Caco-2 (cell line): ENCODE measurements around the gene MKLN1. TPM values are rescaled to one million over a fixed set of nuclear protein-coding genes. Genes with fewer than 3 reads are reported as not detected.

Experiments
- BruUV-seq: library from RNA; stranded (reverse); fragments of 400-500 nt; replicated peaks from 2 replicates; lab custom pipeline; 2021; lab: Mats Ljungman, UMichigan
- CTCF ChIA-PET: fragments of 300-600 bp; sonication (Branson Sonifier 250); formaldehyde crosslinking; loops from one replicate; lab custom pipeline; 2022; ENCODE audit warnings: antibody characterized with exemption; lab: Charles Lee
- POLR2A ChIA-PET: fragments of 300-600 bp; sonication (Branson Sonifier 250); formaldehyde crosslinking; loops from one replicate; lab custom pipeline; 2022; ENCODE audit warnings: antibody characterized with exemption; lab: Charles Lee
- DNase-seq, 2 experiments: peaks; one replicate each; pipeline versions ENCODE4 v3.0.0 to v3.0.0-alpha.2; 2020 to 2022
- H3K27me3 ChIP-seq: replicated peaks from 2 replicates; pipeline ENCODE4 v1.6.0; 2011; ENCODE audit warnings: low read length; ENCODE audit not compliant: control insufficient read depth, insufficient read depth
- H3K36me3 ChIP-seq: 2 replicates; pipeline ENCODE4 v1.5.1; 2011; ENCODE audit warnings: low read length; ENCODE audit not compliant: control insufficient read depth, insufficient read depth
- H3K4me1 ChIP-seq: fragments of 250-450 bp; sonication (Bioruptor Pico); 2 replicates; pipeline ENCODE4 v1.5.1; 2020; ENCODE audit warnings: mild to moderate bottlenecking
- H3K4me3 ChIP-seq: 2 replicates; pipeline ENCODE4 v1.5.1; 2011; ENCODE audit warnings: low read depth, mild to moderate bottlenecking, control low read depth, low read length
- H3K9me3 ChIP-seq: fragments of 250-450 bp; sonication (Bioruptor Pico); 2 replicates; pipeline ENCODE4 v1.5.1; 2020; ENCODE audit warnings: mild to moderate bottlenecking, moderate library complexity
- H3K27ac Mint-ChIP-seq: one replicate; pipeline ENCODE4 v1.8.0; 2022; ENCODE audit warnings: mixed read lengths; ENCODE audit not compliant: unreplicated experiment
- H3K27me3 Mint-ChIP-seq: one replicate; pipeline ENCODE4 v1.8.0; 2022; ENCODE audit warnings: mixed read lengths; ENCODE audit not compliant: insufficient read depth, unreplicated experiment
- H3K36me3 Mint-ChIP-seq: one replicate; pipeline ENCODE4 v1.8.0; 2022; ENCODE audit warnings: mild to moderate bottlenecking, mixed read lengths; ENCODE audit not compliant: insufficient read depth, unreplicated experiment
- H3K4me1 Mint-ChIP-seq: one replicate; pipeline ENCODE4 v1.8.0; 2022; ENCODE audit warnings: low read depth, mixed read lengths; ENCODE audit not compliant: unreplicated experiment
- H3K4me3 Mint-ChIP-seq: one replicate; pipeline ENCODE4 v1.8.0; 2022; ENCODE audit warnings: mild to moderate bottlenecking, moderate library complexity, mixed read lengths; ENCODE audit not compliant: unreplicated experiment
- H3K9me3 Mint-ChIP-seq: one replicate; pipeline ENCODE4 v1.8.0; 2022; ENCODE audit warnings: mixed read lengths; ENCODE audit not compliant: unreplicated experiment
- intact Hi-C: fragments of 100-400 bp; cut with micrococcal nuclease; formaldehyde crosslinking; loops from one replicate; pipeline ENCODE4 v1.10.0; 2022; ENCODE audit not compliant: unreplicated experiment
- total RNA-seq: library from RNA; stranded (reverse); gene quantifications from 2 replicates; pipeline ENCODE4 v1.2.3, GENCODE V29; 2022
- TF ChIP-seq, protein P1 (sequence below), 2 experiments: fragments of 200-600 bp in 1 of 2; IDR thresholded peaks; 1 replicate in 1 of 2; 2 replicates in 1 of 2; pipeline versions ENCODE4 v1.5.1 to v1.8.0; 2011 to 2022; ENCODE audit warnings: antibody characterized with exemption in 1 of 2, control low read depth in 1 of 2, inconsistent platforms in 1 of 2, low read depth in 1 of 2, low read length in 1 of 2, mild to moderate bottlenecking in 1 of 2, moderate library complexity in 1 of 2; ENCODE audit not compliant: insufficient read depth in 1 of 2, severe bottlenecking in 1 of 2, unreplicated experiment in 1 of 2

Gene MKLN1
- total RNA-seq, 1 experiment from 2014 or later, result 55.6 TPM

DNA sequence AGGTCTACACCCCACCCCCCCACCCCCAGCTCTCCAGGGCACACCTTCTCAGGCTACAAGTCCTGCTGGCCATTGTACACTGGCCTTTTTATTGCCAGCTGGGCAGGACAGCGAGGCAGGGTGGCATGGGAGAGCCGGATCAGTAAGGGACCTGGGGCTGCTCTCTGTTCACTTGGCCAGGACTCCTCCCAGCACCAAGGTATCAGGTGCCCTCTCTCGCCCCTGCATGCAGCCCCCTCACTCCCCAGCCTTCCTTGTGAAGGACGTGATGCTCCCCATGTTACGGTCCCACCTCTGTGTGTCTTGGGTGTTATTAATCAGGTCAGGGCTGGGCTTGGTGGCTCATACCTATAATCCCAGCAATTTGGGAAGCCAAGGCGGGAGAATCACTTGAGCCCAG is 202.5 kb downstream of the MKLN1 start:
- Mint-ChIP-seq H3K4me1 (peaks cover 21% of the 10 kb centered on the region), H3K4me3 (no peak overlapping the region), H3K9me3 (no peaks in the 10 kb centered on the region), H3K27ac (no peak overlapping the region), H3K36me3 (peaks cover 78% of the 10 kb centered on the region), H3K27me3 (no peaks in the 10 kb centered on the region)
- H3K36me3 ChIP-seq, result no peaks in the 10 kb centered on the region
- no peak for DNase-seq
- H3K4me3 ChIP-seq, result no peak overlapping the region
- peaks cover 6% of the 10 kb centered on the region; the same call in 1 of the 2 replicates for H3K4me1 ChIP-seq
- POLR2A ChIA-PET, result no interaction called here
- H3K27me3 ChIP-seq, result no peaks in the 10 kb centered on the region
- CTCF ChIA-PET, result interaction anchor here (0.6 kb wide), 1 partner anchor 146 kb away, joined by 3 read pairs; no protein-coding TSS in a partner anchor
- BruUV-seq, result no TSS peak
- TF ChIP-seq, protein P1, sequence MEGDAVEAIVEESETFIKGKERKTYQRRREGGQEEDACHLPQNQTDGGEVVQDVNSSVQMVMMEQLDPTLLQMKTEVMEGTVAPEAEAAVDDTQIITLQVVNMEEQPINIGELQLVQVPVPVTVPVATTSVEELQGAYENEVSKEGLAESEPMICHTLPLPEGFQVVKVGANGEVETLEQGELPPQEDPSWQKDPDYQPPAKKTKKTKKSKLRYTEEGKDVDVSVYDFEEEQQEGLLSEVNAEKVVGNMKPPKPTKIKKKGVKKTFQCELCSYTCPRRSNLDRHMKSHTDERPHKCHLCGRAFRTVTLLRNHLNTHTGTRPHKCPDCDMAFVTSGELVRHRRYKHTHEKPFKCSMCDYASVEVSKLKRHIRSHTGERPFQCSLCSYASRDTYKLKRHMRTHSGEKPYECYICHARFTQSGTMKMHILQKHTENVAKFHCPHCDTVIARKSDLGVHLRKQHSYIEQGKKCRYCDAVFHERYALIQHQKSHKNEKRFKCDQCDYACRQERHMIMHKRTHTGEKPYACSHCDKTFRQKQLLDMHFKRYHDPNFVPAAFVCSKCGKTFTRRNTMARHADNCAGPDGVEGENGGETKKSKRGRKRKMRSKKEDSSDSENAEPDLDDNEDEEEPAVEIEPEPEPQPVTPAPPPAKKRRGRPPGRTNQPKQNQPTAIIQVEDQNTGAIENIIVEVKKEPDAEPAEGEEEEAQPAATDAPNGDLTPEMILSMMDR (IDR thresholded peaks at IDR 0.05; ENCODE audit: insufficient read depth in 1 of 2, low read depth in 1 of 2, low read length in 1 of 2, severe bottlenecking in 1 of 2, unreplicated experiment in 1 of 2), result no peak
- intact Hi-C loops, result no loop called here
- H3K9me3 ChIP-seq, result no peaks in the 10 kb centered on the region

DNA sequence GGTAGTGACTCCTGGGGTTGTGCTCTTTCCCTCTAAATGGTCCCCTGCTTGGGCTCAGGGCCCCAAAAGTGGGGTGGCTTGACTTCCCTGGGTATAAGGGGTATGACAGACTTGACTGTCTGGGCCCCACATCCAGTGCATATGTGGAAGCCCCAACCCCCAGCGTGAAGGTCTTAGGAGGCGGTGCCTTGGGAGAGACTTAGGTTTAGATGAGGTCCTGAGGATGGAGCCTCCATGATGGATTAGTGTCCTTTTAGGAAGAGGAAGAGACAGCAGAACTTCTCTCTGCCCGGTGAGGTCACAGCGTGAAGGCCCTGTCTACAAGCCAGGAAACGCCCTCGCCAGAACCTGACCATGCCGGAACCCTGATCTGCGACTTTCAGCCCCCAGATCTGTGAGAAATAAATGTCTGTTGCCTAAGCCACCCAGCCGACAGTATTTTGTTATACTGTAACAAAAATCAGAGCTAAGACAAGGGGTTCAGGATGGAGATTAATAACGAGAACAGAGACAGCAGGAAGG is 205.0 kb downstream of the MKLN1 start:
- Mint-ChIP-seq H3K9me3 (no peaks in the 10 kb centered on the region), H3K27me3 (no peaks in the 10 kb centered on the region), H3K27ac (peak overlapping the region; percentile 19), H3K4me3 (no peak overlapping the region), H3K36me3 (peaks cover 83% of the 10 kb centered on the region), H3K4me1 (peaks cover 15% of the 10 kb centered on the region)
- no peaks in the 10 kb centered on the region for H3K9me3 ChIP-seq
- intact Hi-C loops, result no loop called here
- no peak overlapping the region for H3K4me3 ChIP-seq
- H3K36me3 ChIP-seq, result no peaks in the 10 kb centered on the region
- no peaks in the 10 kb centered on the region for H3K27me3 ChIP-seq
- no peak for DNase-seq
- H3K4me1 ChIP-seq, result peaks cover 1% of the 10 kb centered on the region; the same call in 1 of the 2 replicates
- TF ChIP-seq, protein P1 (IDR thresholded peaks at IDR 0.05; ENCODE audit: insufficient read depth in 1 of 2, low read depth in 1 of 2, low read length in 1 of 2, severe bottlenecking in 1 of 2, unreplicated experiment in 1 of 2), result no peak
- CTCF ChIA-PET, result no interaction called here
- POLR2A ChIA-PET, result no interaction called here
- BruUV-seq, result no TSS peak

DNA sequence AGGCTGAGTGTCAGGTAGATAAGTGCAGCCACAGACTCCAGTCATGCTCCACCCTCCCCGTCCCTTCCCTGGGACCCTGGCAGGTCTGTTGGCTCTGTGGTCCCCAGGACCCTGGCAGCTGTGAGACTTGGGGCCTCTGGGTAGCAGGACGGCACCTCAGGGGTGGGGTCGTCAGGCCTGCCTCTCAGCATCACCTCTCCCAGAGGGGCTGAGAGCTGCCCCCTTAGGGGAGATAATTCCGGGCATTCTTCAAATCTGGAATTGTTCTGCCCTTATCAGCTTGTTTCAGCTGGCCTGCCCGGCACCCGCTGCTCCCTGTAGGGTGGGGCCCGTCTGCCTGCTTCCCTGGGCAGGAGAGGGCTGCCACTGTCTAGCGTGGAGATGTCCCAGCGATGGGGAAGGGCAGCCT is 205.5 kb downstream of the MKLN1 start:
- Histone ChIP-seq H3K9me3 (no peaks in the 10 kb centered on the region), H3K27me3 (no peaks in the 10 kb centered on the region), H3K4me3 (no peak overlapping the region), H3K4me1 (peaks cover 6% of the 10 kb centered on the region; the same call in 1 of the 2 replicates), H3K36me3 (no peaks in the 10 kb centered on the region)
- DNase-seq, result no peak
- Mint-ChIP-seq H3K36me3 (peaks cover 84% of the 10 kb centered on the region), H3K9me3 (no peaks in the 10 kb centered on the region), H3K4me1 (peaks cover 20% of the 10 kb centered on the region), H3K27me3 (no peaks in the 10 kb centered on the region), H3K4me3 (no peak overlapping the region), H3K27ac (peak overlapping the region; percentile 19)
- CTCF ChIA-PET, result no interaction called here
- POLR2A ChIA-PET, result no interaction called here
- BruUV-seq, result no TSS peak
- TF ChIP-seq, protein P1 (IDR thresholded peaks at IDR 0.05; ENCODE audit: insufficient read depth in 1 of 2, low read depth in 1 of 2, low read length in 1 of 2, severe bottlenecking in 1 of 2, unreplicated experiment in 1 of 2), result no peak
- intact Hi-C loops, result no loop called here
